K562 (cell line): ENCODE results near the gene PRSS27. TPM values are rescaled to one million over a fixed set of nuclear protein-coding genes. Genes with fewer than 3 reads are reported as not detected.

Source experiments
- CCNT2 ChIP-seq: IDR thresholded peaks from 2 replicates; pipeline ENCODE4 v1.6.1; 2011; ENCODE audit warnings: borderline replicate concordance, low read depth, mild to moderate bottlenecking, moderate library complexity, mixed read lengths, low read length; ENCODE audit not compliant: insufficient read length; ENCODE audit errors: extremely low read depth
- FOXP1 ChIP-seq: sonication (generic); formaldehyde crosslinking; IDR thresholded peaks from 2 replicates; pipeline ENCODE4 v1.8.0; 2022; ENCODE audit warnings: mild to moderate bottlenecking, missing genetic modification reagents
- HDAC8 ChIP-seq: fragments of 450-650 bp; IDR thresholded peaks from 2 replicates; pipeline ENCODE4 v1.6.1; 2016; ENCODE audit warnings: mild to moderate bottlenecking, missing genetic modification characterization, moderate library complexity, missing compliant biosample characterization
- HNRNPH1 ChIP-seq: fragments of 200-400 bp; formaldehyde crosslinking; optimal IDR thresholded peaks from 2 replicates; pipeline ENCODE3; 2017; ENCODE audit warnings: low read depth, mild to moderate bottlenecking, low read length, moderate library complexity
- MYNN ChIP-seq, 2 experiments: sonication (generic); formaldehyde crosslinking in 1 of 2; IDR thresholded peaks; 2 replicates each; pipeline versions ENCODE4 v1.5.0 to v1.6.1; 2016 to 2020; ENCODE audit warnings: antibody characterized with exemption in 1 of 2, missing genetic modification reagents in 1 of 2
- RHOXF2B ChIP-seq: fragments of 250-450 bp; sonication (Bioruptor Pico); conservative IDR thresholded peaks from 2 replicates; pipeline ENCODE4 v1.5.1; 2021
- TBP ChIP-seq: optimal IDR thresholded peaks from 2 replicates; pipeline ENCODE3; 2011; ENCODE audit warnings: low read depth, low read length, improper control_type of control experiment
- TCFL5 ChIP-seq: fragments of 250-450 bp; sonication (Bioruptor Pico); conservative IDR thresholded peaks from 2 replicates; pipeline ENCODE4 v1.6.1; 2021; ENCODE audit warnings: mild to moderate bottlenecking, moderate library complexity, matching md5 sums
- TOE1 ChIP-seq, 2 experiments: fragments of 450-650 bp in 1 of 2; sonication (generic) in 1 of 2; formaldehyde crosslinking in 1 of 2; IDR thresholded peaks; 2 replicates each; pipeline versions ENCODE4 v1.7.1 to v1.8.0; 2016 to 2022; ENCODE audit warnings: borderline replicate concordance in 2 of 2, mild to moderate bottlenecking in 2 of 2, antibody characterized with exemption in 1 of 2, inconsistent platforms in 1 of 2, low read depth in 1 of 2, missing genetic modification reagents in 1 of 2, moderate library complexity in 1 of 2
- ZFPM2 ChIP-seq: fragments of 250-450 bp; sonication (Bioruptor Pico); IDR thresholded peaks from 2 replicates; pipeline ENCODE4 v1.5.1; 2022; ENCODE audit warnings: mild to moderate bottlenecking
- ZNF561 ChIP-seq: fragments of 450-650 bp; formaldehyde crosslinking; conservative IDR thresholded peaks from 2 replicates; pipeline ENCODE4 v1.4.0; 2020; ENCODE audit warnings: mild to moderate bottlenecking, moderate library complexity
- ZNF780A ChIP-seq: fragments of 250-450 bp; sonication (Bioruptor Pico); IDR thresholded peaks from 2 replicates; pipeline ENCODE4 v1.5.0; 2021; ENCODE audit warnings: mild to moderate bottlenecking
- polyA plus RNA-seq, 8 experiments: library from polyadenylated mRNA; depleted of rRNA in 4 of 8; stranded (reverse) in 5 of 8; unstranded in 3 of 8; fragments of >200 nt; fragmentation: Nextera tagmentation in 2 of 8; fragmentation: Illumina TruSeq in 1 of 8; extraction: Ambion mirVana in 2 of 8; extraction: Trizol in 1 of 8; gene quantifications; 2 replicates each; pipeline versions ENCODE4 v1.2.1 to v1.2.3, GENCODE V29; 2011 to 2014; ENCODE audit warnings: inconsistent platforms in 1 of 8, missing spikeins in 1 of 8
- total RNA-seq, 7 experiments: library from RNA; depleted of rRNA in 6 of 7; stranded (reverse); fragments of >200 nt in 6 of 7; fragmentation: Illumina TruSeq in 2 of 7; extraction: Trizol in 2 of 7; gene quantifications; 2 replicates each; pipeline versions ENCODE4 v1.2.1 to v1.2.3, GENCODE V29; 2011 to 2021; ENCODE audit warnings: low replicate concordance in 1 of 7
- TF ChIP-seq, protein P1 (sequence below): fragments of 450-650 bp; IDR thresholded peaks from 2 replicates; pipeline ENCODE4 v1.6.1; 2016; ENCODE audit warnings: mild to moderate bottlenecking, moderate library complexity
- TF ChIP-seq, protein P2 (sequence below): sonication (generic); formaldehyde crosslinking; IDR thresholded peaks from 2 replicates; pipeline ENCODE4 v1.9.0; 2022; ENCODE audit warnings: mild to moderate bottlenecking, missing genetic modification reagents

PRSS27 gene
- total and polyA plus RNA-seq, 9 of the 15 experiments (the other 6 are each of a cell fraction or from before 2014, with no cell fraction given): 0.09 to 0.20 (median 0.17) TPM; not detected in 5

DNA sequence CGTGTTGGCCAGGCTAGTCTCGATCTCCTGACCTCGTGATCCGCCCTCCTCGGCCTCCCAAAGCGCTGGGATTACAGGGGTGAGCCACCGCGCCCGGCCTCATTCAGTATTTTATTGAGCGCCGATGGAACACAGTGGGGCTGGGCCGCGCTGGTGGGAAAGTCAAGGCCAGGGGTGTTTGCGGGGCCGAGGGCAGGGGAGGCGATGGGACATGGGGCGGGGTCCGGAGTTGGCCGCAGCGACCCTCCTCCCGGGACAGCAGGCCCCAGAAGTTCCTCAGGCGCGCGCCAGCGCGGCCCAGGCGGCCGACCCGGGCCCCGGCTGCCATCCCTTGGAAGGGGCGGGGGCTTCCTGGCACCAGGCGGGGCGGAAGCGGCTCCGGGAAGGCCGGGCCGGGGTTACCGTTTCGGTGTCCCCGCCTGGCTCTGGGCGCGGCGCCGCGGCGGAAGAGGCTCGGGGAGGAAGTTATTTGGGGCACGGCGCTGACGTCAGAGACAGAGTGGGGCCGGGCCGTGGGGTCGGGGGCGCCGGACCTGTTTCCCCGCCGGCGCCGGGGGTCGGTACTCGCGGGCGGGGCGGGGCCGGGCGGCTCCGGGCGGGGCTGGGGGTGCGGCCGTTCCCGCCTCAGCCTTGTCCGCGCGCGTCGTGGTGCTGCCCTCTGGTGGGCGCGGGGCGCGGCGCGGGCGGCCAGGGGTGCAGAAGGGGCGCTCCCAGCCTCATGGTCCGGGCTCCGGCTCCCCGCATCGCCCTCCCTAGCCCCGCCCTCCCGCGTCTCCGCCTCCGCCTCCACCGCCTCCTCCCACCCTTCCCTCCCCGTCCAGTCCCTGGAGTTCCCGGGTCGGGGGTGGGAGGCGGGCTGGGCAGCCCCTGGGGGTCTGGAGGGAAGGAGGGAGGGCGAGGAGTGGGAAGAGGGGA, 952 bp upstream of the PRSS27 start (continued):
- TF ChIP-seq, protein P1, sequence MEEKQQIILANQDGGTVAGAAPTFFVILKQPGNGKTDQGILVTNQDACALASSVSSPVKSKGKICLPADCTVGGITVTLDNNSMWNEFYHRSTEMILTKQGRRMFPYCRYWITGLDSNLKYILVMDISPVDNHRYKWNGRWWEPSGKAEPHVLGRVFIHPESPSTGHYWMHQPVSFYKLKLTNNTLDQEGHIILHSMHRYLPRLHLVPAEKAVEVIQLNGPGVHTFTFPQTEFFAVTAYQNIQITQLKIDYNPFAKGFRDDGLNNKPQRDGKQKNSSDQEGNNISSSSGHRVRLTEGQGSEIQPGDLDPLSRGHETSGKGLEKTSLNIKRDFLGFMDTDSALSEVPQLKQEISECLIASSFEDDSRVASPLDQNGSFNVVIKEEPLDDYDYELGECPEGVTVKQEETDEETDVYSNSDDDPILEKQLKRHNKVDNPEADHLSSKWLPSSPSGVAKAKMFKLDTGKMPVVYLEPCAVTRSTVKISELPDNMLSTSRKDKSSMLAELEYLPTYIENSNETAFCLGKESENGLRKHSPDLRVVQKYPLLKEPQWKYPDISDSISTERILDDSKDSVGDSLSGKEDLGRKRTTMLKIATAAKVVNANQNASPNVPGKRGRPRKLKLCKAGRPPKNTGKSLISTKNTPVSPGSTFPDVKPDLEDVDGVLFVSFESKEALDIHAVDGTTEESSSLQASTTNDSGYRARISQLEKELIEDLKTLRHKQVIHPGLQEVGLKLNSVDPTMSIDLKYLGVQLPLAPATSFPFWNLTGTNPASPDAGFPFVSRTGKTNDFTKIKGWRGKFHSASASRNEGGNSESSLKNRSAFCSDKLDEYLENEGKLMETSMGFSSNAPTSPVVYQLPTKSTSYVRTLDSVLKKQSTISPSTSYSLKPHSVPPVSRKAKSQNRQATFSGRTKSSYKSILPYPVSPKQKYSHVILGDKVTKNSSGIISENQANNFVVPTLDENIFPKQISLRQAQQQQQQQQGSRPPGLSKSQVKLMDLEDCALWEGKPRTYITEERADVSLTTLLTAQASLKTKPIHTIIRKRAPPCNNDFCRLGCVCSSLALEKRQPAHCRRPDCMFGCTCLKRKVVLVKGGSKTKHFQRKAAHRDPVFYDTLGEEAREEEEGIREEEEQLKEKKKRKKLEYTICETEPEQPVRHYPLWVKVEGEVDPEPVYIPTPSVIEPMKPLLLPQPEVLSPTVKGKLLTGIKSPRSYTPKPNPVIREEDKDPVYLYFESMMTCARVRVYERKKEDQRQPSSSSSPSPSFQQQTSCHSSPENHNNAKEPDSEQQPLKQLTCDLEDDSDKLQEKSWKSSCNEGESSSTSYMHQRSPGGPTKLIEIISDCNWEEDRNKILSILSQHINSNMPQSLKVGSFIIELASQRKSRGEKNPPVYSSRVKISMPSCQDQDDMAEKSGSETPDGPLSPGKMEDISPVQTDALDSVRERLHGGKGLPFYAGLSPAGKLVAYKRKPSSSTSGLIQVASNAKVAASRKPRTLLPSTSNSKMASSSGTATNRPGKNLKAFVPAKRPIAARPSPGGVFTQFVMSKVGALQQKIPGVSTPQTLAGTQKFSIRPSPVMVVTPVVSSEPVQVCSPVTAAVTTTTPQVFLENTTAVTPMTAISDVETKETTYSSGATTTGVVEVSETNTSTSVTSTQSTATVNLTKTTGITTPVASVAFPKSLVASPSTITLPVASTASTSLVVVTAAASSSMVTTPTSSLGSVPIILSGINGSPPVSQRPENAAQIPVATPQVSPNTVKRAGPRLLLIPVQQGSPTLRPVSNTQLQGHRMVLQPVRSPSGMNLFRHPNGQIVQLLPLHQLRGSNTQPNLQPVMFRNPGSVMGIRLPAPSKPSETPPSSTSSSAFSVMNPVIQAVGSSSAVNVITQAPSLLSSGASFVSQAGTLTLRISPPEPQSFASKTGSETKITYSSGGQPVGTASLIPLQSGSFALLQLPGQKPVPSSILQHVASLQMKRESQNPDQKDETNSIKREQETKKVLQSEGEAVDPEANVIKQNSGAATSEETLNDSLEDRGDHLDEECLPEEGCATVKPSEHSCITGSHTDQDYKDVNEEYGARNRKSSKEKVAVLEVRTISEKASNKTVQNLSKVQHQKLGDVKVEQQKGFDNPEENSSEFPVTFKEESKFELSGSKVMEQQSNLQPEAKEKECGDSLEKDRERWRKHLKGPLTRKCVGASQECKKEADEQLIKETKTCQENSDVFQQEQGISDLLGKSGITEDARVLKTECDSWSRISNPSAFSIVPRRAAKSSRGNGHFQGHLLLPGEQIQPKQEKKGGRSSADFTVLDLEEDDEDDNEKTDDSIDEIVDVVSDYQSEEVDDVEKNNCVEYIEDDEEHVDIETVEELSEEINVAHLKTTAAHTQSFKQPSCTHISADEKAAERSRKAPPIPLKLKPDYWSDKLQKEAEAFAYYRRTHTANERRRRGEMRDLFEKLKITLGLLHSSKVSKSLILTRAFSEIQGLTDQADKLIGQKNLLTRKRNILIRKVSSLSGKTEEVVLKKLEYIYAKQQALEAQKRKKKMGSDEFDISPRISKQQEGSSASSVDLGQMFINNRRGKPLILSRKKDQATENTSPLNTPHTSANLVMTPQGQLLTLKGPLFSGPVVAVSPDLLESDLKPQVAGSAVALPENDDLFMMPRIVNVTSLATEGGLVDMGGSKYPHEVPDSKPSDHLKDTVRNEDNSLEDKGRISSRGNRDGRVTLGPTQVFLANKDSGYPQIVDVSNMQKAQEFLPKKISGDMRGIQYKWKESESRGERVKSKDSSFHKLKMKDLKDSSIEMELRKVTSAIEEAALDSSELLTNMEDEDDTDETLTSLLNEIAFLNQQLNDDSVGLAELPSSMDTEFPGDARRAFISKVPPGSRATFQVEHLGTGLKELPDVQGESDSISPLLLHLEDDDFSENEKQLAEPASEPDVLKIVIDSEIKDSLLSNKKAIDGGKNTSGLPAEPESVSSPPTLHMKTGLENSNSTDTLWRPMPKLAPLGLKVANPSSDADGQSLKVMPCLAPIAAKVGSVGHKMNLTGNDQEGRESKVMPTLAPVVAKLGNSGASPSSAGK: no peak
- TF ChIP-seq FOXP1 (CRISPR knock-in tag) (0 out of 2 replicates have a peak, but pooled peaks have one; percentile 56), TOE1 (IDR thresholded peaks at IDR 0.05; ENCODE audit: borderline replicate concordance) (peak; percentile 71; the same call in 1 of the 2 replicates), TOE1 (CRISPR knock-in tag; IDR thresholded peaks at IDR 0.05; ENCODE audit: borderline replicate concordance, low read depth) (no peak), HNRNPH1 (no peak), TCFL5 (CRISPR knock-in tag) (no peak), ZNF780A (CRISPR knock-in tag) (no peak), RHOXF2B (CRISPR knock-in tag) (no peak), CCNT2 (peak; percentile 62), HDAC8 (tag) (no peak), ZFPM2 (CRISPR knock-in tag) (no peak), TBP (peak; percentile 44), MYNN (IDR thresholded peaks at IDR 0.05) (no peak), MYNN (CRISPR knock-in tag; IDR thresholded peaks at IDR 0.05) (no peak), ZNF561 (CRISPR knock-in tag) (no peak)
- TF ChIP-seq, protein P2, sequence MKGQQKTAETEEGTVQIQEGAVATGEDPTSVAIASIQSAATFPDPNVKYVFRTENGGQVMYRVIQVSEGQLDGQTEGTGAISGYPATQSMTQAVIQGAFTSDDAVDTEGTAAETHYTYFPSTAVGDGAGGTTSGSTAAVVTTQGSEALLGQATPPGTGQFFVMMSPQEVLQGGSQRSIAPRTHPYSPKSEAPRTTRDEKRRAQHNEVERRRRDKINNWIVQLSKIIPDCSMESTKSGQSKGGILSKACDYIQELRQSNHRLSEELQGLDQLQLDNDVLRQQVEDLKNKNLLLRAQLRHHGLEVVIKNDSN: no peak
